Upper lobe of right lung (tissue), 1 donor: ENCODE results near the gene IFNG. TPM values are rescaled to one million over a fixed set of nuclear protein-coding genes. Genes with fewer than 3 reads are reported as not detected.

ENCODE experiments used
- ATAC-seq: fragments of 200-7000 bp; cut with Tn5 transposase; one replicate; pipeline ENCODE4 v1.9.1; 2020; ENCODE audit warnings: mild to moderate bottlenecking, moderate library complexity
- DNase-seq: peaks from one replicate; pipeline ENCODE4 v3.0.0-alpha.2; 2020
- H3K27ac ChIP-seq: fragments of 200-600 bp; one replicate; pipeline ENCODE4 v1.8.0; 2022
- H3K27me3 ChIP-seq: fragments of 200-600 bp; one replicate; pipeline ENCODE4 v1.8.0; 2022; ENCODE audit warnings: mild to moderate bottlenecking
- H3K36me3 ChIP-seq: fragments of 200-600 bp; one replicate; pipeline ENCODE4 v1.8.0; 2022
- H3K4me1 ChIP-seq: fragments of 200-600 bp; one replicate; pipeline ENCODE4 v1.8.0; 2022
- H3K4me3 ChIP-seq: fragments of 200-600 bp; one replicate; pipeline ENCODE4 v1.8.0; 2022; ENCODE audit warnings: mild to moderate bottlenecking
- H3K9me3 ChIP-seq: fragments of 200-600 bp; one replicate; pipeline ENCODE4 v1.8.0; 2022
- CTCF ChIP-seq: fragments of 200-600 bp; IDR thresholded peaks from one replicate; pipeline ENCODE4 v1.8.0; 2022; ENCODE audit warnings: antibody characterized with exemption
- intact Hi-C: fragments of 100-400 bp; cut with DNase I; formaldehyde crosslinking; loops from one replicate; pipeline ENCODE4 v1.11.0; 2022
- total RNA-seq: library from RNA; stranded (reverse); fragmentation: NEBNext Ultra II Directional; extraction: Animal tissue kit (Norgen Biotek cat#: 25700); gene quantifications from one replicate; pipeline ENCODE4 v1.2.1, GENCODE V29; 2021
- donor health status: DM: no; HTN: yes; CAD: no; lungs with severe emphysema.

Gene IFNG
- total RNA-seq, 1 donor from 2014 or later, result not detected

GRCh38 chr12:68199127-68199526 lies 39.6 kb upstream of the IFNG start:
- intact Hi-C loops, result no loop called here
- no peaks in the 10 kb centered on the region for H3K4me1 ChIP-seq
- H3K4me3 ChIP-seq, result no peak overlapping the region
- DNase-seq, result no peak
- TF ChIP-seq CTCF, result no peak
- no peaks in the 10 kb centered on the region for H3K36me3 ChIP-seq
- no peak overlapping the region for H3K27ac ChIP-seq
- no peak for ATAC-seq
- no peaks in the 10 kb centered on the region for H3K9me3 ChIP-seq
- peaks cover 8% of the 10 kb centered on the region for H3K27me3 ChIP-seq

- no peak overlapping the region for H3K27ac ChIP-seq
- no peak for TF ChIP-seq CTCF
- DNase-seq (no peak), ATAC-seq (no peak)
- H3K4me3 ChIP-seq, result no peak overlapping the region
- no peaks in the 10 kb centered on the region for H3K4me1 ChIP-seq
- H3K27me3 ChIP-seq, result peaks cover 8% of the 10 kb centered on the region
- H3K9me3 ChIP-seq, result no peaks in the 10 kb centered on the region
- intact Hi-C loops, result no loop called here
- no peaks in the 10 kb centered on the region for H3K36me3 ChIP-seq
Observed at GRCh38 chr12:68198507-68199086, 39.1 kb upstream of the IFNG start.

GRCh38 chr12:68190301-68190700 lies 30.8 kb upstream of the IFNG start:
- no peak for DNase-seq
- Histone ChIP-seq H3K9me3 (no peaks in the 10 kb centered on the region), H3K36me3 (no peaks in the 10 kb centered on the region), H3K27me3 (no peaks in the 10 kb centered on the region), H3K4me3 (no peak overlapping the region), H3K27ac (no peak overlapping the region), H3K4me1 (no peaks in the 10 kb centered on the region)
- no peak for TF ChIP-seq CTCF
- no peak for ATAC-seq
- intact Hi-C loops, result no loop called here

GRCh38 chr12:68189821-68190242 lies 30.3 kb upstream of the IFNG start:
- Histone ChIP-seq H3K27me3 (no peaks in the 10 kb centered on the region), H3K36me3 (no peaks in the 10 kb centered on the region), H3K4me1 (no peaks in the 10 kb centered on the region), H3K27ac (no peak overlapping the region), H3K4me3 (no peak overlapping the region), H3K9me3 (no peaks in the 10 kb centered on the region)
- no peak for DNase-seq
- intact Hi-C loops, result no loop called here
- no peak for TF ChIP-seq CTCF
- ATAC-seq, result no peak

GRCh38 chr12:68185598-68185997 lies 26.1 kb upstream of the IFNG start:
- Histone ChIP-seq H3K36me3 (no peaks in the 10 kb centered on the region), H3K4me1 (no peaks in the 10 kb centered on the region), H3K27ac (no peak overlapping the region), H3K4me3 (no peak overlapping the region), H3K27me3 (no peaks in the 10 kb centered on the region), H3K9me3 (no peaks in the 10 kb centered on the region)
- DNase-seq, result no peak
- no peak for ATAC-seq
- no peak for TF ChIP-seq CTCF
- intact Hi-C loops, result no loop called here
